B cell (primary cell): ENCODE data around the gene MBD3. TPM values are rescaled to one million over a fixed set of nuclear protein-coding genes. Genes with fewer than 3 reads are reported as not detected.

ENCODE experiments used
- ATAC-seq: fragments of 200-7000 bp; cut with Tn5 transposase; one replicate; pipeline ENCODE4 v1.10.0; 2021; ENCODE audit warnings: low read depth, mild to moderate bottlenecking, moderate number of reproducible peaks, moderate library complexity
- CTCF ChIA-PET: fragments of 350-600 bp; sonication (Branson Sonifier 250); formaldehyde crosslinking; loops from one replicate; lab custom pipeline; 2021; ENCODE audit warnings: antibody characterized with exemption, inconsistent platforms; lab: Charles Lee
- POLR2A ChIA-PET: fragments of 350-600 bp; sonication (Branson Sonifier 250); formaldehyde crosslinking; loops from one replicate; lab custom pipeline; 2021; ENCODE audit warnings: antibody characterized with exemption; lab: Charles Lee
- DNase-seq: peaks from one replicate; pipeline ENCODE4 v3.0.0; 2013
- H2AFZ ChIP-seq: 2 replicates; pipeline ENCODE4 v1.6.1; 2012; ENCODE audit warnings: mild to moderate bottlenecking, low read depth, low read length; ENCODE audit not compliant: insufficient read depth, poor library complexity, severe bottlenecking
- H3K27ac ChIP-seq, 2 donors: 1 replicate in 1 of 2; 2 replicates in 1 of 2; pipeline ENCODE4 v1.5.1; 2012 to 2013; ENCODE audit warnings: low read length in 2 of 2, mild to moderate bottlenecking in 2 of 2, moderate library complexity in 1 of 2
- H3K27me3 ChIP-seq, 4 experiments: fragments of 200-600 bp in 1 of 4; sonication (generic) in 1 of 4; replicated peaks in 1 of 4; 1 replicate in 2 of 4; 2 replicates in 2 of 4; pipeline versions ENCODE4 v1.6.1 to v1.7.0; 2013 to 2016; ENCODE audit warnings: low read length in 3 of 4, mild to moderate bottlenecking in 2 of 4, mixed read lengths in 1 of 4, moderate library complexity in 1 of 4; ENCODE audit not compliant: insufficient read depth in 4 of 4, control insufficient read depth in 3 of 4; ENCODE audit errors: control extremely low read depth in 1 of 4
- H3K36me3 ChIP-seq, 2 experiments: replicated peaks in 1 of 2; 1 replicate in 1 of 2; 2 replicates in 1 of 2; pipeline versions ENCODE4 v1.6.1 to v1.7.1; 2013; ENCODE audit warnings: low read length in 1 of 2; ENCODE audit not compliant: insufficient read depth in 2 of 2, control insufficient read depth in 1 of 2; ENCODE audit errors: control extremely low read depth in 1 of 2, extremely low read depth in 1 of 2
- H3K4me1 ChIP-seq, 2 donors: fragments of 200-600 bp in 1 of 2; sonication (generic) in 1 of 2; 1 replicate in 1 of 2; 2 replicates in 1 of 2; pipeline versions ENCODE4 v1.5.1 to v1.6.1; 2013 to 2017; ENCODE audit warnings: low read length in 2 of 2; ENCODE audit not compliant: control insufficient read depth in 2 of 2, insufficient read depth in 2 of 2
- H3K4me2 ChIP-seq: replicated peaks from 2 replicates; pipeline ENCODE3; 2012; ENCODE audit warnings: mild to moderate bottlenecking, low read depth, low read length; ENCODE audit not compliant: poor library complexity, severe bottlenecking
- H3K4me3 ChIP-seq, 5 experiments: fragments of 200-600 bp in 1 of 5; sonication (generic) in 1 of 5; 1 replicate in 3 of 5; 2 replicates in 2 of 5; pipeline versions ENCODE4 v1.5.1 to v1.7.0; 2011 to 2016; ENCODE audit warnings: low read length in 4 of 5, mild to moderate bottlenecking in 4 of 5, low read depth in 2 of 5, control low read depth in 1 of 5, moderate library complexity in 1 of 5; ENCODE audit not compliant: insufficient read depth in 1 of 5; ENCODE audit errors: control extremely low read depth in 1 of 5, extremely low read depth in 1 of 5
- H3K79me2 ChIP-seq: fragments of 200-600 bp; sonication (generic); one replicate; pipeline ENCODE4 v1.6.0; 2016; ENCODE audit warnings: low read length; ENCODE audit not compliant: control insufficient read depth, insufficient read depth
- H3K9ac ChIP-seq: fragments of 200-600 bp; sonication (generic); 2 replicates; pipeline ENCODE4 v1.6.1; 2017; ENCODE audit warnings: mild to moderate bottlenecking, low read length, moderate library complexity
- H3K9me3 ChIP-seq, 3 donors: one replicate each; pipeline versions ENCODE4 v1.6.1 to v1.7.1; 2013; ENCODE audit warnings: low read length in 2 of 3; ENCODE audit not compliant: control insufficient read depth in 2 of 3, insufficient read depth in 1 of 3; ENCODE audit errors: control extremely low read depth in 1 of 3
- H4K20me1 ChIP-seq: 2 replicates; pipeline ENCODE4 v1.6.0; 2012; ENCODE audit warnings: mild to moderate bottlenecking, low read length; ENCODE audit not compliant: insufficient read depth, control insufficient read depth, poor library complexity, severe bottlenecking
- H3K27ac Mint-ChIP-seq: one replicate; pipeline ENCODE4 v1.8.0; 2021; ENCODE audit warnings: mixed read lengths
- H3K27me3 Mint-ChIP-seq: one replicate; pipeline ENCODE4 v1.8.0; 2021; ENCODE audit warnings: mixed read lengths
- H3K4me1 Mint-ChIP-seq: one replicate; pipeline ENCODE4 v1.8.0; 2021; ENCODE audit warnings: mixed read lengths
- H3K4me3 Mint-ChIP-seq: one replicate; pipeline ENCODE4 v1.8.0; 2021; ENCODE audit warnings: mixed read lengths
- H3K9me3 Mint-ChIP-seq: one replicate; pipeline ENCODE4 v1.8.0; 2022; ENCODE audit warnings: mixed read lengths; ENCODE audit not compliant: insufficient read depth
- EZH2 ChIP-seq: IDR thresholded peaks from 2 replicates; pipeline ENCODE4 v1.6.1; 2012; ENCODE audit warnings: borderline replicate concordance, low read depth, mild to moderate bottlenecking, moderate library complexity, low read length; ENCODE audit not compliant: insufficient read depth, poor library complexity, severe bottlenecking
- WGBS: methylation state at CpG from one replicate; pipeline ENCODE4 v1.1.5; 2013; ENCODE audit warnings: missing lambda C conversion rate; ENCODE audit not compliant: insufficient coverage; 5-methylcytosine and 5-hydroxymethylcytosine counted together
- intact Hi-C: fragments of 100-400 bp; cut with micrococcal nuclease; formaldehyde crosslinking; loops from one replicate; pipeline ENCODE4 v1.10.0; 2022
- polyA plus RNA-seq: library from polyadenylated mRNA; depleted of rRNA; stranded (reverse); fragments of >200 nt; gene quantifications from 2 replicates; pipeline ENCODE4 v1.2.3, GENCODE V29; 2012
- total RNA-seq, 2 donors: library from RNA; stranded (reverse); fragments of 120-200 nt in 1 of 2; gene quantifications; 1 replicate in 1 of 2; 2 replicates in 1 of 2; pipeline versions ENCODE4 v1.2.3 to v1.2.4, GENCODE V29; 2013 to 2022
- TF ChIP-seq, protein P1 (sequence below): fragments of 200-600 bp; IDR thresholded peaks from one replicate; pipeline ENCODE4 v1.8.0; 2022; ENCODE audit warnings: antibody characterized with exemption, mild to moderate bottlenecking

Gene MBD3
- total and polyA plus RNA-seq, 2 donors (not counting 1 experiment from before 2014, with no cell fraction given) = 48.1 to 84.6 TPM

DNA sequence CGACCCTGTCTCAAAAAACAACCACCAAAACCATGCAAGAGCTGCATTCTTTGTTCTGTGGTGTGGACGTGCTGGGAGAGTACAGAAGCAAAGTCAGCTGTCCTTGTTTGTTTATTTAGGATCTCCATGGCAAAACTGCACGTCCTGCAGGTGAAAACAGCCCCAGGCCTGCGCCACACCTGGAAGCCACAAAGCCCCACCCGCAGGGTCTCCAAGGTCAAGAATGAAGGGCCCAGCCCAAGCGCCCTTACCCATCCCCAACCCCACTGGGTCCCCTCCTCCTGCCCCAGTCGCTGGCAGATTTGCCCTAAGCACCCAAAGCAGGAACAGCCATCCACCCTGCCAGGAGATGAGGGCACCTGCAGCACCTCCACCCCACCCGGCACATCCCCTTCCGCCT is 10.5 kb downstream of the MBD3 start:
- Histone ChIP-seq H3K9ac (no peak overlapping the region), H4K20me1 (peaks cover 51% of the 10 kb centered on the region), H3K4me2 (no peak overlapping the region), H3K9me3 (no peaks in the 10 kb centered on the region), H3K79me2 (peaks cover 64% of the 10 kb centered on the region), H3K27ac (no peak overlapping the region), H3K4me1 (no peaks in the 10 kb centered on the region), H3K27me3 (no peaks in the 10 kb centered on the region), H3K4me3 (no peak overlapping the region), H3K36me3 (peaks cover 0 to 56% of the 10 kb centered on the region in 2 experiments), H2AFZ (no peak overlapping the region)
- intact Hi-C loops = no loop called here
- Mint-ChIP-seq H3K4me3 (no peak overlapping the region), H3K9me3 (no peaks in the 10 kb centered on the region), H3K27ac (no peak overlapping the region), H3K4me1 (peaks cover 2% of the 10 kb centered on the region), H3K27me3 (no peaks in the 10 kb centered on the region)
- 97% methylated on average over 7 of the region's 9 CpGs for WGBS
- POLR2A ChIA-PET = interaction anchor here (0.6 to 0.7 kb wide), 2 partner anchors 11 to 131 kb away, joined by 3 read pairs; partner anchors contain the start of gene MBD3
- DNase-seq (no peak), ATAC-seq (no peak)
- CTCF ChIA-PET = interaction anchor here (0.7 kb wide), 1 partner anchor 213 kb away, joined by 3 read pairs; no protein-coding TSS in a partner anchor
- no peak for TF ChIP-seq EZH2
- TF ChIP-seq, protein P1, sequence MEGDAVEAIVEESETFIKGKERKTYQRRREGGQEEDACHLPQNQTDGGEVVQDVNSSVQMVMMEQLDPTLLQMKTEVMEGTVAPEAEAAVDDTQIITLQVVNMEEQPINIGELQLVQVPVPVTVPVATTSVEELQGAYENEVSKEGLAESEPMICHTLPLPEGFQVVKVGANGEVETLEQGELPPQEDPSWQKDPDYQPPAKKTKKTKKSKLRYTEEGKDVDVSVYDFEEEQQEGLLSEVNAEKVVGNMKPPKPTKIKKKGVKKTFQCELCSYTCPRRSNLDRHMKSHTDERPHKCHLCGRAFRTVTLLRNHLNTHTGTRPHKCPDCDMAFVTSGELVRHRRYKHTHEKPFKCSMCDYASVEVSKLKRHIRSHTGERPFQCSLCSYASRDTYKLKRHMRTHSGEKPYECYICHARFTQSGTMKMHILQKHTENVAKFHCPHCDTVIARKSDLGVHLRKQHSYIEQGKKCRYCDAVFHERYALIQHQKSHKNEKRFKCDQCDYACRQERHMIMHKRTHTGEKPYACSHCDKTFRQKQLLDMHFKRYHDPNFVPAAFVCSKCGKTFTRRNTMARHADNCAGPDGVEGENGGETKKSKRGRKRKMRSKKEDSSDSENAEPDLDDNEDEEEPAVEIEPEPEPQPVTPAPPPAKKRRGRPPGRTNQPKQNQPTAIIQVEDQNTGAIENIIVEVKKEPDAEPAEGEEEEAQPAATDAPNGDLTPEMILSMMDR = no peak

DNA sequence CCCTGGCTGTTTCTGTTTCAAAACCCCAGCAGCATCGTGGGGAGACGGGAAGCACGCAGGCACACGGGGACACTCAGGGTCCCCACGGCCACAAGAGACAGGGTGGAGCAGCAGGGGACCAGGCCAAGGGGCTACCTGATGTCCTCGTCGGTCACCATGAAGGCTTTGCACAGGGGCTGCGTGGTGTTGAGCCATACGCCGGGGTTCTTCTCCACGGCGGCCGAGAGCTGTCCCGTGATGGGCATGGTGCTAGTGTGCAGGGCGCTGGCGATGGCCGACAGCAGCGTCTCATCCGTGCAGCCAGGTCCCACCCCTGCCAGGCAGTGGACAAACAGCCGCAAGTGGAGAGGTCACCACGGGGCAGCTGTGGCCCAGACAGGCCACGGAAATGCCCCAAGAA is 11.7 kb downstream of the MBD3 start:
- Histone ChIP-seq H2AFZ (no peak overlapping the region), H3K9me3 (no peaks in the 10 kb centered on the region), H3K9ac (no peak overlapping the region), H3K36me3 (peaks cover 0 to 64% of the 10 kb centered on the region in 2 experiments), H3K4me1 (no peaks in the 10 kb centered on the region), H3K4me2 (no peak overlapping the region), H3K27ac (no peak overlapping the region), H3K4me3 (no peak overlapping the region), H3K27me3 (no peaks in the 10 kb centered on the region), H3K79me2 (peaks cover 55% of the 10 kb centered on the region), H4K20me1 (peaks cover 44% of the 10 kb centered on the region)
- TF ChIP-seq EZH2 = no peak
- TF ChIP-seq, protein P1 = no peak
- Mint-ChIP-seq H3K27me3 (no peaks in the 10 kb centered on the region), H3K4me1 (no peaks in the 10 kb centered on the region), H3K4me3 (no peak overlapping the region), H3K9me3 (no peaks in the 10 kb centered on the region), H3K27ac (no peak overlapping the region)
- POLR2A ChIA-PET = interaction anchor here (0.7 kb wide), 1 partner anchor 92 kb away, joined by 5 read pairs; no protein-coding TSS in a partner anchor
- intact Hi-C loops = no loop called here
- WGBS = 94% methylated on average over 22 of the region's 22 CpGs
- CTCF ChIA-PET = no interaction called here
- ATAC-seq = no peak
- no peak for DNase-seq
